GM21390 (cell line): ENCODE measurements around the gene ARHGAP32.

Source experiments
- ATAC-seq: cut with Tn5 transposase; IDR thresholded peaks from one replicate; pipeline ENCODE4 v1.9.1; 2021; ENCODE audit not compliant: unreplicated experiment

The ARHGAP32 gene

DNA sequence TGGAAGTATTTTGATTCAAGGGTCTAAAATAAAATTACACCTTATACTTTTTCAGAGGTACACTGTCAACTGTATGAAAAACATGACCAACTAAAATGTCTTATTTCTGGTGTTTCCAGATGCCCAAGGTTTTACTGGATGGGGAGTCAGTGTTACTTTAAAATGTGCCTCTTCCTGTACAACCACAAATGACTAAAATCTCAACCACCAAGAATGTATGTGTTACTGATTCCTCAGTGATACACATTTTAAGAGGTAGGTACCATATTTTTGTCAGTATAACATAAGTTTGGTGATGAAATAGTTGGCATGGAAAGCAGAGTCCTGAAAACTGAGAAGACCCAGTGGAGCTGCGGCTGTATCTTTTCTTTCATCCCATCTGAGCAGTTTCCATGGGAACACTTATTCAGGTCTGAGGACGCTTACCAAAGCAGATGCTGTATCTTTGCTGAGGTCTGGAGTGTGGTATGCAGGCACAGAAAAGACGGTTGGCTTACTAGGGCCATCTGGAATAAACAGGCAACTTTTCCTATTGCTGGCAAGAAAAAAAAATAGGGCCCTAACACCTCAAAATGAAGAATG lies 228.3 kb downstream of the ARHGAP32 start:
- no peak for ATAC-seq

DNA sequence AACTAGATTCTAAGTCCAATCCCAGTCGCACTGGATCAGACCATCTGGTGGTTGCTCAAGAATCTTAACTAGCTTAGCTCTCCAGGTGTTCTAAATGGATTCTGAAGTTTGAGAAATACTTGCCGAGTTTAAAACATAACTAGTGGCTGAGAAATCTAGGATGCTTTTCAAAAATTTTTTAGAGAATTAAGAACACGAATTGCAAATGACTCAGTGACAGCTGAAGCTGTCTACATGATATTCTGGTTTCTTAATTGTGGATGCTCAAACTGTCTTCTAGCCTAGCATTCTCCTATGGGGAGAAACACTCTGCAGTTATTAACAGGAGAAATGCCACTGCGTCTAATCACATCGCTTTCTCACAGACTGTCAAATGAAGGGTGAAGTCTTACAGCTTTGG lies 229.2 kb downstream of the ARHGAP32 start:
- ATAC-seq = no peak

DNA sequence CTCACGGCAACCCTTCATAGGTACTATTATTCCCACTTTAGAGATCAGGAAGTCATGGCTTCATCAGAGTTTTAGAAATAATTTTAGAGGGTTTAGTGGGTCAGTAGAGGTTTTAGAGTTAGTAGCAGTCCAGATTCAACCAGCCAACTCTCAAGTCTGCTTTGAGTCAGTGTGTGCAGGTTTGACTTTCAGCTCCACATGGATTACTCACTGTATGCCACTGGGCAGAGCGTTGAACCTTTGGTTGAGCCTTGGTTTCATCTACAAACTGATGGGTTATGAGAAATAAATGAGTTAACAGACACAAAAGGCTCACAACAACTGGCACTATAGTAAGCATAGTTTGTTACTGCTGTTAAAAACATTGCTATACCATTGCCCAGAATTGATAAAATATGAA lies 230.5 kb downstream of the ARHGAP32 start:
- no peak for ATAC-seq

DNA sequence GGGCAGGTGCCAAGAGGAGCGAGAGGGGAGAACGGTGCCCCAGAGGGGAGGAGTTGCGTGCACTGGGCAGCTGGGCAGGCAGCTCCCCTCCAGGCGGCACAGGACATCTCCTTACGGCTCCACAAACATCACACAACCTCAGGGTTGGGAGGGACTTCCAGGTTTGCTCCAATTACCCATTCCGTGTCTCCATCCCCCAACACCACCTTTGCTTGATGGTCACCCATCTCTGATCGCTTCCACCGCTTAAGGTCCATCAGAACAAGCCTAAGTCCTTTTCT lies 235.0 kb downstream of the ARHGAP32 start:
- ATAC-seq = no peak

DNA sequence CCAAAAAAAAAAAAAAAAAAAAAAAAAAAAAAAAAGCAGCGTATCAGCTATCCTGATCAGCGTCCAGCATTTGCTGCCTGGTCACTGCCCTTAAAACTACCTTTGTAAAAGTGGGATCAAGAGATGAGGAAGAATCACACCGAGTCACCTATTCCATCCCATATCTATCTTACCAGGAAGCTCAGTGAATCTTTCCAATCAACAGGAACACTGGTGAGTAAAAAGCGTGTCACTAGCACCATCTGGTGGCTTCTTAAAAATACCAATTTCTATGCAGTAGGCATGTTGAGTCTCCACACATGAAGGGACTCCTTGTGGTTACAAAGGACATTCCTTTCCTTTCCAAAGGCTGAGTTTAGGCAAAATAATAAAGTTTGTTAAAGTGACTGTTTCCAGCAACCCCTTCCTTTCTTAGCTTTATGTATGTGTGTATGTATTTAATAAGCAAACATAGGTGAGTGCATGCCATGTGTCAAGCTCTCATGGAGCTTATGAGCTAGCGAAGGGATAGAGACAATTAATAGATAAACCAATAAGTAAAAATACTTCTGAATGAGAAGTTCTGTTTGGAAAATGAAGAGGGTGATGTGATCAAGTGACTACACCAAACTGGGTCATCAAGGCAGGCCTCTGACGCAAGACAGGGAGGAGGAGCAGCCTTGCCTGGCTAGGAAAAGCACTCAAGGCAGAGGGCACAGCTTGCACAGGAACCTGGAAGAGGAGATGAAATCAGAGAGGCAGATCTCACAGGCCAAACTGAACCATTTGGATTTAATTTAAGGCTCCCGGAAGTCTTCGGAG lies 235.5 kb downstream of the ARHGAP32 start:
- ATAC-seq = peak; percentile 60

DNA sequence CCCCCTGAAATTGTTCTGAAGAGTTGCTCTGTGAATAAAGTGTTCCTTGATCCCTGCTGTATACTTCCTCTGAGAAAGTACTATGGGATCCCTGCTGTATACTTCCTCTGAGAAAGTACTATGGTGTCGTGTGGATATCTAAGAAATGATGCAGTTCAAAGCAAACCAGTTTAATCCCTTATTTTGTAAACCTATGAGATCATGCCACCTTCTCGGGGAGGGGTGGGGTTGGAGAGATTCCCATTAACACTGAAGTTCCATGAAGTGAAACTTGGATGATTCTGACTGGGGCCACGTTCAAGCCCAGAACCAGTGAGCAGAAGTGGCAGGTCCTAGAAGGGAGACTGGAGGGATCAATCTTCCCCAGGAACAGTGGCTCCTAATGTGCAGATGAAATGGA lies 236.5 kb downstream of the ARHGAP32 start:
- no peak for ATAC-seq

DNA sequence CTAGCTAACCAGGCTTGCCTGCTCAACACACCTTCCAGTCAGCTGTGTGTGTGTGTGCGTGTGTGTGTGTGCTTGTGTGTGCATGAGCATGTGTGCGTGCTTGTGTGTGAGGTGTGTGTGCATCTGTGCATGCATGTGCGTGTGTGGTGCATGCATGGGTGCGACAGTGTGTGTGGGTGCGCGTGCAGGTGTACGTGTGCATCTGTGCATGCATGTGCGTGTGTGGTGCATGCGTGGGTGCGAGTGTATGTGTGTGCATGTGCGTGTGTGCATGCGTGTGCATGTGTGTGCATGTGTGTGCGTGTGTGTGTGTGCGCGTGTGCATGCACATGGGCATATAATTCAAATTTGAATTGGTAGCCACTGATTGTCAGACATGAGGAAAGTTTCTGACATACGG lies 239.0 kb downstream of the ARHGAP32 start:
- no peak for ATAC-seq

DNA sequence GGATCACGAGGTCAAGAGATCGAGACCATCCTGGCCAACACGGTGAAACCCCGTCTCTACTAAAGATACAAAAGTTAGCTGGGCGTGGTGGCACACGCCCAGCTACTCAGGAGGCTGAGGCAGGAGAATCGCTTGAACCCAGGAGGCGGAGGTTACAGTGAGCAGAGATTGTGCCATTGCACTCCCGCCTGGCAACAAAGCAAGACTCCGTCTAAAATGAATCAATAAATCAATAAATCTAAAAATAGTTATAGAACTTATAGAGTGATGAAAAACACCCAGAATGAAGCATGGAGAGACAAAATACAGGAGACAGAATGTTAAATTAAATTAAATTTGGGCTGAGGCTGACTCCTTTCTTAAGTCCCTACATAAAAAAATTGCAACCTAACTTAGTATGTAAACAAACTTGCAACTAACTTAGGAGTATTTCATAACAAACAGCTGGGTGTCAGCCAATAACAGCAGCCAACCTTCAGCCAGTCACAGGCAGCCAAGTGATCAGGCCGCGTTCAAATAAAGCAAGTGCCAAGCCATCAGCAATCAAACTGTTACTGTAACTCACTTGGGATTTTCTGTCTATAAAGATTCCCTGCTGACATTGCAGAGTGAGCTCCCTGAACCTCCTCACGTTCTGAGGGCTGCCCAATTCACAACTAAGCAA lies 242.2 kb downstream of the ARHGAP32 start:
- no peak for ATAC-seq

DNA sequence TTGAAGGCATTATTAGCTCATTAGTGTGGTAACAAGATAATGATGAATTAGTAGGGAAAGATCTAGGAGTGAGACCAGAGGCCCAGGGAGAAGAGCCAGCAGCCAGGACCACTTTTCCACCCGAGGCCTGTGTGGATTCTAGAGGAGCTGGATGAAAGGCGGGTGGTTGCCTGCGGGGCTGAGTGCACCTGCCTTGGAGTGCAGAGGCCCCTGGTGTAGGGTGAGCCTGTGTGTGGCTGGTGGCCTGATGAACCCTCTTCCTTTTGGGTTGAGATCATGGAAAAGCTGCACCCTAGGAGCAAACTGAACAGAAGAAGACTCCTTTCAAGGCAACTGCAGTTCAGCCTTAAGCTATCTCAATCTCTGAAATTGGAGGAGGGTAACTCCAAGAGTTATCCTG lies 243.5 kb downstream of the ARHGAP32 start:
- no peak for ATAC-seq

DNA sequence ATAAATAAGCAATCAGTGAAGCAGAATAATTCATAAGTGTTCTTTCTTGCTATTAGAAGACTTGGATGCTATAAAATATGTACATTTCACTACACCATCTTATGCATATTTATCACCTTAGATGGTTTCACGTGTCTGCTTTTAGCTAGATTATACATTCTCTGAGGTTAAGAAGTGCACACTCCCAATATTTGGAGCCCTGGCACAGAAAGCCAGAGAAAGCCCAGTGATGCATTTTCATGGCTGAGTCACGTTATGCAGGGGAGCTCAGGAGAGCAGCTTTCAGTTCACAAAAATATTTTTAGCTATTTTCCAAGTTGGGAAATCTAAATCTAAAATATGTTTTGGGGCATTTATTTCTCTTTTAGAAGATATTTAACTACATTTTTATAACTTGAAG lies 244.4 kb downstream of the ARHGAP32 start:
- ATAC-seq = no peak

DNA sequence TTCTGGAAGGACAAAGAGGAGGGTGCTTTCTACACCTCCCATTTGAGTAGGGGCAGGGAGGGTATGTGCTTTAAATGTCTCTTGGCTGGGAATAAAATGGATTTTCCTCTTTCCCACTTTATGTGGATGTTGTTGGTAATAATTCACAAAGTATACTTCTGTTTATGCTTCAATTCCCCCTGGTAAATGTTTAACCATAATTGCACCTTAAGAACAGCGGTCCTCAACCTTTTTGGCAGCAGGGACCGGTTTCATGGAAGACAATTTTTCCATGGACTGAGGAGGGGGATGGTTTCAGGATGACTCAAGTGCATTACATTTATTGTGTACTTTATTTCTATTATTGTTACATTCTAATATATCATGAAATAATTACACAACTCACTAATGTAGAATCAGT lies 245.5 kb downstream of the ARHGAP32 start:
- no peak for ATAC-seq

DNA sequence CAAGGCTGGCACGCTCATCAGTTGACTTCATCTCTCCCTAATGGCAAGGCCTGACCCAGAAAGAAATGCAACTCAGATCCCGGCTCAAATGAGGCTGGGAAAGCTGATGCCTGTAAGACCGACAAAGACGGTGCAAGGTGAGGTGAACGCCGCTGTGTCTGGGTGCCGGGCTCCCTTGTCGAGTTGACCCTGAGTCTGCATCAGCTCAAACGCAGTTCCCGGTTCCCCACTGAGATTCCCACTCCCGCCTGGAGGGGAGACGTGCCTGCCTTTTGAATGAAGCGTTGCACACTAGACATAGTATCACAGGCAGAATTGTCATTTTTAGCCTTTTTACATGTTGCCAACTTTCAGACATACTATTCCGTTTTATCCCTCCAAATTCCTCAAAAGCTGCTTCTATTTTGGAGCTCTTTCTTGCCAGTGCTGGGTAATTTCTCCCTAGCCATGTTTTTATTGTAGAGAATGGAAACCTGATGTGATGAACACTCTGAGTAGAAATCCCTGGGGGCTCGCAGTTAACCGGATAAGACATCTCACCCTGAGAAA lies 248.6 kb downstream of the ARHGAP32 start:
- no peak for ATAC-seq

DNA sequence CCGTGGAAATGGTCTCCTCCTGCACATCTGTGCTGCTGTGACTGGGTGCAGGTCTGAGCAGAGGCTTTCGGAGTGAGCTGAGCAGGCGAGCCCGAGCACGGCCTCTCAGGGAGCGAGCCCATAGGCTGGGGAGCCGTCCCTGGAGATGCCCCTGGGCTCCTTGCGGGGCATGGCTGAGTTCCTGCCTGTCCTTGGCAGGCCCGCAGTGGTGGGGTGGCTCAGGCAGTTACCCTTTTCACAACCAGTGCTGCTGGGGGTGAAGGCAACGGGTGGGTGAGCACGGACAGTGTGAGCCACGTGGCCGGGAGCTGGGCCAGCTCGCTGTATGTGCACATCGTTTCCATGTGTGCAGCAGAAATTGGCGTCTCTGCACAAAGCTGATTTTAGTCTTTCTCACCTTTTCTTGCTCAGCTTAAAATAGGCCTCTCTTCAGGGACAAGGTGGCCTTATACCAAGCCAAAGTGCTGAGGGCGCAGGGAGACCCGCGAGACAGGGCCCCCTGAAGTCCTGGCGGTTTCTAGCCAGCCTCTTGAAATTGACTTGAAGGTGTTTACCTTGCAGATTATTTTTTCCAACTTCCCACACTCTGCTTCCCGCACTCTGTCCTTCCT lies 249.2 kb downstream of the ARHGAP32 start, which contains the start of gene TP53AIP1:
Gene TP53AIP1, minus strand, starts transcription at position 55 of the 611 bp plus-strand sequence. CDS start 5,053 bp downstream, outside the sequence.
- no peak for ATAC-seq

DNA sequence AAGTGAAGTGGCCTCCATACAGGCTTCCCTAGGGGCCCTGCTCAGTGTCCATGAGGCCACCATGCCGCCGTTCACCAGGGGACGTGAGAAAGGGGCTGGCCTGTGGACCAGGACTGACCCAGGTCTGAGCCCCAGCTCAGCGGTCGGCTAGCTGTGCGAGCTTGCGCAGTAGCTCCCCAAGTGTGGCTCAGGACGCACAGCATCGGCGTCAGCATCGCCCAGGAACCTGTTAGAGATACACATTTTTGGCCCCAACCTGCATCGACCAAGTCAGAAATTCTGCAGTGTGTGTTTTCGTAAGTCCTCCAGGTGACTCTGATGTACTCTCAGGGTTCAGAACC lies 249.9 kb downstream of the ARHGAP32 start:
- no peak for ATAC-seq

DNA sequence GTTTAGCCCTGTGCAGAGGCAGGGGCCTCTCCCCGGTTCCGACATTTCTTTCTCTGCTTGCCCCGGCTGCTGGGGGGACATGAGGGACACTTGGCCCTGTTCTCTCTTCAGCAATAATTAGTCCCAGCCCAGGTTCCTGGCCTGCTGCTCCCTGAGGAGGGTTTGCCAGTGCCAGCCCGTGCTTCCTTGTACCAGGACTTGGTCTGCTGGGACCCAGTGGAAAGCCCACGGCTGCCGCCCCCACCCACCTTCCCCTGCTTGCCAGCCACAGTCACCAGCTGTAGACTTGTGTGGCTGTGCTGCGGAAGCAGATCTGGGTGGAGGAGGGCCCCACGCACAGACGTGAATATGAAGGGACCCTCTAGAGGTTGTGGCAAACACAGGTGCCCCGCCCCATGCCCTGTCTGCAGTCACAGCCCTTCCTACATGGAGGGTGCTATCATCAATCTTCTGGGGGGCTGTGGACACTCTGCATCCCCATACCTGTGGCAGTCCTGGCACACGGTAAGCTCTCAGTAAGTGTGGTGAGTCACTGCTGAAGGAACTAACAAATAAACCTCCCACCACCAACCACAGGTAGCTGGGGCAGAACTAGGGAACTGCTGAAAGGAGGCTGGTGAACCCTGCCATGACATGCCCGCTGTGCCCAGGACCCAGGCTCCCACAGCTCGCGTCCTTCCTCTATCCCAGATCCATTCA lies 250.4 kb downstream of the ARHGAP32 start:
- ATAC-seq = no peak

DNA sequence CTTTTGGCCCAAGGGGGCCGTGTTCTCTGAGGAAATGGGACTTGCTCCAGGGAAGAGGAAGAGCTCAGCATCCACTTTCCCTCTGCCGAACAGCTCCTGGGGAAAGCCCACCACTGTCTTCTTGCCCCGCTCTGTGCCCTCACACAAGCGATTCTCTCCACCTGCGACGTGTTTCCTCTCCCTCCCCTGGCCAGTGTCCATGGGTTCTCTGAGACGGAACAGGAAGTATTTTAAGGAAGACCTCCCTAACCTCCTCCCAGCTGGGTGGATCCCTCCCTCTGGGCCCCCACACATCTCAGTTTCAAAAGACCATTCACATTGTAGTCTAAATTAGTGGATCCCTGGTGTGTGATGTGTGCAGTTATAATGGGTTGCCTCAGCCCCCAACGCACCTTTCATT lies 251.0 kb downstream of the ARHGAP32 start:
- no peak for ATAC-seq

DNA sequence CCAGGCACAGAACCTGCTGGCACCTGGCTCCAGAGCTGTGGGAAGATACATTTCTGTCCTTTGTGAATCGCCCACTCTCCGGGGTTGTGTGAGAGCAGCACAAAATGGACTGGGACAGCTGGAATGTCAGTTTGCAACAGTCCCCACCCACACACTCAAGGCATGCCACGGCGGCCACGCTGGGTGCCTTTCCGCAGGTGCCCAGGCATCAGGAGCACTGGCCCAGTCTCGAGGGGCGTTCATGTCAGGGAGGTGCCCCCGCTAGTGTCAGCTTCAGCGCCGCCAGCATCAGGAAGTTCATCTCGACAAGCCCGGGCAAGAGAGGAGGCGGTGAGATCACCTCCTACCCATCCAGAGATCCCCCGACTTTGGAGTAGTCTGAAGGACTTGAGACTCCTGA lies 251.5 kb downstream of the ARHGAP32 start:
- no peak for ATAC-seq

DNA sequence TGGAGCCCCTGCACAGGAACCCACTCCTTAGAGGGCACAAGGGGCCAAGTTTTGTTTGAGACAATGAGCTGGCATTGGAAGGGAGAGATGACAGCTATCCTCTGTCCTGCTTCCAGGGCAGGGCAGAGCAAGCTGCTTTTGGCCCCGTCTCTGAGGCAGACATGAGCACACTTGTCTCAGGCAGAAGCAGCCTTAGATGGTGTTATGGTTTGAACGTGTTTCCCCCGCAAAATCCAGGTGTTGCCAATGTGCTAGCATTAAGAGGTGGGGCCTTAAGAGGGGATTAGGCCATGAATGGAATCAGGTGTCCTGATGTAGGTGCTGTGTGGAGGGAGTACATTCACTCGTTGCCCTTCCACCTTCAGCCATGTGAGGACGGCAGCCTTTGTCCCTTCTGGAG lies 252.0 kb downstream of the ARHGAP32 start:
- ATAC-seq = no peak

DNA sequence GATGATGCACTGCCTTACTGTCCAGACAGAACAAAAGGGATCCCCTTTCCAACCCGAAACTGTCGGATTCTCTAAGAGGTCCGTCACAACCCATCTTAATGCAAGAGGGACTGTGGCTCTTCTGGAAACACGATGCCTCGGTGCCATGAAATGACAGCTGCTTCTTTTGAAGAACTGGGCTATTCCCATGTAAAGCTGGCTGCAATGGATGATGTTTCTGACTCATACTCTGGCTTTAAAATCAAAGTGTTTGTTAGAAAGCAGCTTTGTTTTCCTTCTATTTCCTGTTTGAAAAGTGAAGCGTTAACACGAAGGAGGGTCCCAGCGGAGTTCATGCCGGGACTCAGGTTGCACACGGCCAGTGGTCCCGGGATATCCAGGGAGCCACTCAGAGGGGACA lies 252.5 kb downstream of the ARHGAP32 start:
- ATAC-seq = no peak

DNA sequence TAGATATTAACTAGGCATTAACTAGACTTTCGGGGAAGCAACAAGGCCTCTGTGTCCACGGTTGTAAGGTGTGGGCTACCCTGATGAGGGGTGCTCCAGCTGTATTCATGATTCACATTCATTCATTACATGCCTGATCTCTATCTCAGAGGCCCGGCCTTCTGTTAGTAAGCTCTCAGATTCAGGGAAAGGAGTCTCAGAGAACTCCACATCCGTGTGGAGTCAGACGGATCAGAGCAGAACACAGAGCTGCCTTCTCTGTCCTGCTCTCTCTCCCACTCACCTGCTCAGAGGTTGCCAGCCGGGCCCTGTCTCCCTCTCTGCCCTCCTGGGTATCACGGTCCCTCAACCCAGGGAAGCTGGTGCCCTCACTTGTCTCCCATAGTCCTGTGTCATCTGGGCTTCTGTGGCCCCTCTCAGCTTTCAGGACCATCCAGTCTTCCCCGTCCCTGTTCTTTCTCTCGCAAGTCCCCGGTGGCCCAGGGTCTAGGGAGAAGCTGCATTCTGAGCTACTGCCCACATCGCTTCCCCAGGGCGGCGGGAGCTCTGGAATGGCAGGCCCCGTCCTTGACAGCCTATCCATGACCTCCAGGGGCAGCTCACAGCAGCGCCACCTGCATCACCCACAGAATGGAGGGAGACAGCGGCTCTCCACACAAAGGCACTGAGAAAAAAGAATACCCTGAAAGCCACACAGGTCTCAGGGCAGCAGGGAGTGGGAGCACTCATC lies 253.8 kb downstream of the ARHGAP32 start:
- no peak for ATAC-seq

DNA sequence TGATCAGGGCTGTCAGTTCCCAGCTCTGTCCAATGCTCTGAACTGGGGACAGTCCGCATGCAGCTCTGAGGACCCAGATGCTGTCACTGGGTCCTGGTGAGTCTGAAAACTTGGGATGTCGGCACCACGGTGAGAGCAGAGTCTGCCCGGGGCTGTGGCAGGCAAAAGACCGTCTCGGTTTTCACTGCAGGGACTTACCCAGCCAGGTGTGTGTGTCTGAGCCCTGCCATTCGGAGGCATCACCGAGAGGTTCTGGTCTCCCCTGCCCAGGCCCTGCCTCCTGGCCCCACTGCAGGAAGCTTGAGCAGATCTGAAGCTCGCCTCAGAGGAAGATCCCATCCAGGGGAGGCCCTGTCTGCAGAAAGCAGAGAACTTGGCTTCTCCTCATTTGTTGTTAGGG lies 254.6 kb downstream of the ARHGAP32 start:
- no peak for ATAC-seq
